ENCODE measurements around the gene PCGF2.

Gene PCGF2

DNA sequence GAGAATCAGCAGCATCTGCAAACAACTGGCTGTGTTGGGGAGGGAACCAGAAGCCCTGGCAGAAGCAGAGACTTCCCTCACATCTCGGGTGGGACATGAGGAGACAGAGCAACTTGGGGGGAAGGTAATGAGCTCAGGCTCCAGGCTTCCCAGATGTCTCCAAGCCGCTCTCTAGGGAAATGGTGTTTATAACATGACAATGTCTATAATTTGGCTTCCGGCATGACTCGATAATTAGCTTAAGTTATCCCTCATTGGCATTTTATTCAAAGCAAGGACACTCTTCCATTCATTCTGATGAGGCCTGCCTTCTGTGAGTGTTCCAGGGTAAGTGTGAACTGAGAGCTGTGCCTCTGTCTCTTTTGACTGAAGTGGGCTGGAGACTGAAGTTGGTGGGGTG lies 57.8 kb downstream of the PCGF2 start:
- no peaks in the 10 kb centered on the region for H3K36me3 ChIP-seq (ENCODE audit: control insufficient read depth in 1 of 2, insufficient read depth in 2 of 2, low read length in 2 of 2)
- no peaks in the 10 kb centered on the region for H3K9me3 ChIP-seq (ENCODE audit: control insufficient read depth in 1 of 2, low read length in 2 of 2)
- no peak overlapping the region for H3K4me3 ChIP-seq (ENCODE audit: low read depth in 1 of 2, low read length in 2 of 2)
- H3K27me3 ChIP-seq (ENCODE audit: low read depth, low read length) = no peaks in the 10 kb centered on the region
- H3K27ac ChIP-seq (ENCODE audit: low read length) = no peak overlapping the region
- H3K4me1 ChIP-seq (ENCODE audit: control insufficient read depth in 1 of 2, insufficient read depth in 2 of 2, low read length in 2 of 2) = peaks cover 7 to 10% of the 10 kb centered on the region in 2 donors

- no peak overlapping the region for H3K4me3 ChIP-seq (ENCODE audit: low read depth in 1 of 2, low read length in 2 of 2)
- H3K27ac ChIP-seq (ENCODE audit: low read length) = no peak overlapping the region
- H3K4me1 ChIP-seq (ENCODE audit: control insufficient read depth in 1 of 2, insufficient read depth in 2 of 2, low read length in 2 of 2) = no peaks in the 10 kb centered on the region
- no peaks in the 10 kb centered on the region for H3K9me3 ChIP-seq (ENCODE audit: control insufficient read depth in 1 of 2, low read length in 2 of 2)
- H3K36me3 ChIP-seq (ENCODE audit: control insufficient read depth in 1 of 2, insufficient read depth in 2 of 2, low read length in 2 of 2) = no peaks in the 10 kb centered on the region
- H3K27me3 ChIP-seq (ENCODE audit: low read depth, low read length) = no peaks in the 10 kb centered on the region
Observed at GRCh38 chr17:38687286-38687685, 60.9 kb downstream of the PCGF2 start.

DNA sequence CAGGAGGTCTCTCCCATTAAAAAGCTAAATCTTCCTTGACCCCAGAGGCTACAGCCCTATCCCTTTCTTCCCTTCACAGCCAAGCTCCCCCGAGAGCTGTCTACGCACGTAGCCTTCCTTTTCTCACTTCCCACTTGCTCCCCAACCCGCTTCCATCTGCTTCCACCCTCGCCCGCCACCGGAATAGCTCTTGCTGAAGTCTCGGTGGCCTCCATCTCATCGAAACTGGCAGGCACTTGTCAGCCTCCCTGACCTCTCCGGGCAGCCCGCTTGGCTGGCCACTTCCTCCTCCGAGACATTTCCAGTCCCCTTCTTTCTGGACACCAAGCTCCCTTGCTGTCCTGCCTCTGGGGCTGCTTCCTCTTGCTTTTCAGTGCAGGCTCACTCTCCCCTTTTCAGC lies 62.6 kb downstream of the PCGF2 start:
- Histone ChIP-seq H3K27me3 (ENCODE audit: low read depth, low read length) (no peaks in the 10 kb centered on the region), H3K36me3 (ENCODE audit: control insufficient read depth in 1 of 2, insufficient read depth in 2 of 2, low read length in 2 of 2) (no peaks in the 10 kb centered on the region), H3K27ac (ENCODE audit: low read length) (no peak overlapping the region), H3K4me1 (ENCODE audit: control insufficient read depth in 1 of 2, insufficient read depth in 2 of 2, low read length in 2 of 2) (no peaks in the 10 kb centered on the region), H3K9me3 (ENCODE audit: control insufficient read depth in 1 of 2, low read length in 2 of 2) (no peaks in the 10 kb centered on the region), H3K4me3 (ENCODE audit: low read depth in 1 of 2, low read length in 2 of 2) (no peak overlapping the region)
